ENCODE measurements around the gene MPP7. TPM values are rescaled to one million over a fixed set of nuclear protein-coding genes. Genes with fewer than 3 reads are reported as not detected.

MPP7 gene
- polyA plus RNA-seq, 1 donor (not counting 4 experiments of a cell fraction or from before 2014, with no cell fraction given): 6.3 TPM

GRCh38 chr10:28276384-28276783 lies 26.5 kb downstream of the MPP7 start:
- TF ChIP-seq CTCF (optimal IDR thresholded peaks at IDR 0.05 in 1 of 3, IDR thresholded peaks at IDR 0.05 in 1 of 3, conservative IDR thresholded peaks at IDR 0.05 in 1 of 3; ENCODE audit: extremely low read depth in 1 of 3, insufficient read depth in 2 of 3, low read length in 3 of 3) (no peak), EZH2 (IDR thresholded peaks at IDR 0.05; ENCODE audit: low read length) (no peak)
- no peak overlapping the region for H2AFZ ChIP-seq (ENCODE audit: control insufficient read depth, low read length)
- H4K20me1 ChIP-seq (ENCODE audit: control insufficient read depth, extremely low read depth, insufficient read depth, low read length): no peaks in the 10 kb centered on the region
- H3K27ac ChIP-seq (ENCODE audit: control insufficient read depth, insufficient read depth, low read length): no peak overlapping the region
- H3K9ac ChIP-seq (ENCODE audit: control insufficient read depth, extremely low read depth, insufficient read depth, low read length): no peak overlapping the region
- H3K9me3 ChIP-seq (ENCODE audit: control insufficient read depth, low read depth, low read length): no peaks in the 10 kb centered on the region
- no peaks in the 10 kb centered on the region for H3K36me3 ChIP-seq (ENCODE audit: control insufficient read depth in 2 of 2, extremely low read depth in 1 of 2, insufficient read depth in 2 of 2, low read length in 2 of 2)
- H3K79me2 ChIP-seq (ENCODE audit: control insufficient read depth, insufficient read depth, low read length): no peaks in the 10 kb centered on the region
- no peak for FAIRE-seq
- no peaks in the 10 kb centered on the region for H3K9me1 ChIP-seq (ENCODE audit: control insufficient read depth, extremely low read depth, insufficient read depth, low read length)
- no peak for DNase-seq (ENCODE audit: low read depth, low spot score)
- H3K4me1 ChIP-seq (ENCODE audit: control insufficient read depth, extremely low read depth, insufficient read depth, low read length): no peaks in the 10 kb centered on the region
- no peak overlapping the region for H3K4me3 ChIP-seq (ENCODE audit: control insufficient read depth in 2 of 3, extremely low read depth in 1 of 3, insufficient read depth in 2 of 3, low read depth in 1 of 3, low read length in 3 of 3)
- no peak overlapping the region for H3K4me2 ChIP-seq (ENCODE audit: control insufficient read depth, extremely low read depth, insufficient read depth, low read depth, low read length)
- H3K27me3 ChIP-seq (ENCODE audit: control insufficient read depth, extremely low read depth, insufficient read depth, low read length): no peaks in the 10 kb centered on the region
- dilution Hi-C loops (cut with MboI; ENCODE audit: extremely low pct_ligation_motif_present, low sequenced_read_pairs): no loop called here

- Histone ChIP-seq H3K9me3 (ENCODE audit: control insufficient read depth, low read depth, low read length) (no peaks in the 10 kb centered on the region), H3K4me2 (ENCODE audit: control insufficient read depth, extremely low read depth, insufficient read depth, low read depth, low read length) (no peak overlapping the region), H3K9me1 (ENCODE audit: control insufficient read depth, extremely low read depth, insufficient read depth, low read length) (no peaks in the 10 kb centered on the region), H3K4me3 (ENCODE audit: control insufficient read depth in 2 of 3, extremely low read depth in 1 of 3, insufficient read depth in 2 of 3, low read depth in 1 of 3, low read length in 3 of 3) (no peak overlapping the region), H3K27me3 (ENCODE audit: control insufficient read depth, extremely low read depth, insufficient read depth, low read length) (no peaks in the 10 kb centered on the region), H4K20me1 (ENCODE audit: control insufficient read depth, extremely low read depth, insufficient read depth, low read length) (no peaks in the 10 kb centered on the region), H3K27ac (ENCODE audit: control insufficient read depth, insufficient read depth, low read length) (no peak overlapping the region), H2AFZ (ENCODE audit: control insufficient read depth, low read length) (no peak overlapping the region), H3K36me3 (ENCODE audit: control insufficient read depth in 2 of 2, extremely low read depth in 1 of 2, insufficient read depth in 2 of 2, low read length in 2 of 2) (no peaks in the 10 kb centered on the region), H3K4me1 (ENCODE audit: control insufficient read depth, extremely low read depth, insufficient read depth, low read length) (peaks cover 2% of the 10 kb centered on the region), H3K9ac (ENCODE audit: control insufficient read depth, extremely low read depth, insufficient read depth, low read length) (no peak overlapping the region), H3K79me2 (ENCODE audit: control insufficient read depth, insufficient read depth, low read length) (no peaks in the 10 kb centered on the region)
- FAIRE-seq (no peak), DNase-seq (ENCODE audit: low read depth, low spot score) (no peak)
- dilution Hi-C loops (cut with MboI; ENCODE audit: extremely low pct_ligation_motif_present, low sequenced_read_pairs): loop anchor here (25.0 kb wide), 1 partner anchor 113 kb away; no protein-coding TSS in a partner anchor
- TF ChIP-seq EZH2 (IDR thresholded peaks at IDR 0.05; ENCODE audit: low read length) (no peak), CTCF (optimal IDR thresholded peaks at IDR 0.05 in 1 of 3, IDR thresholded peaks at IDR 0.05 in 1 of 3, conservative IDR thresholded peaks at IDR 0.05 in 1 of 3; ENCODE audit: extremely low read depth in 1 of 3, insufficient read depth in 2 of 3, low read length in 3 of 3) (no peak)
Observed at GRCh38 chr10:28274475-28274874, 28.4 kb downstream of the MPP7 start.

Measured in keratinocyte (primary cell).